HG03066 (cell line): Measurements from ENCODE around the gene ALDH18A1.

Experiments
- ATAC-seq: cut with Tn5 transposase; IDR thresholded peaks from one replicate; pipeline ENCODE4 v1.9.1; 2021; ENCODE audit warnings: low read depth; ENCODE audit not compliant: unreplicated experiment

Gene ALDH18A1

DNA sequence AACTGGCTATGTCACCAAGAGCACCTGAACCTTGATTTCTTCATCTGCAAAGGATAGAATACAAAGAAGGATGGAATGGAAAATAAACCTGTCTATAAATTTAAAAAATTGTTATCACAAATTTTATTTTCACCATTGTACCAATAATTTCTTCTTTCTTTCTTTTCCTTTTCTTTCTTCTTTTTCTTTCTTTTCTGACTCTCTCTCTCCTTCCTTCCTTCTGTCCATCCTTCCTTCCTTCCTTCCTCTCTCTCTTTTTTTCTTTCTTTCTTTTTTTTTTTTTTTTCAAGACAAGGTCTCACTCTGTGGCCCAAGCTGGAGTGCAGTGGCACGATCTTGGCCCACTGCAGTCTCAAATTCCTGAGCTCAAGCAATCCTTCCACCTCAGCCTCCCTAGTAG lies 58.7 kb downstream of the ALDH18A1 start:
- ATAC-seq = no peak

DNA sequence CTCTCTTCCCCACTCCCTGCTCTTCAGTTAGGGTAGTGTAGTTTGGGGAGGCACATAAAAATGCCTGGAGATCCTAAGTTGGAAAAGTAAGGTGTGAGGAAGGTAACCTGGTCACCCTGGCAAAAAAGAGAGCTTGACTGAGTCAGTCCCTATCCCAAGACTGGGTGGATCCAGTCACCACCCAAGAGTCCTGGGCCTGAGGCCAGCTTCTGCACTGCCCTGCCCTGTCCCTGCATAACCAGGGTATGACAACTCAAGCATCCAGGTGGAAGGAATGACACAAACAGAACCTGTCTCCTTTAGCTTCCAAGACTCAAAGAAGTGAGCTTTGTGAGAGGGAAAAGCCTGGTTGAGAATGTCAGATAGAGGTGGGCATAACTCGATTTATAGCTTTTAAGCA lies 68.5 kb downstream of the ALDH18A1 start:
- ATAC-seq = no peak

DNA sequence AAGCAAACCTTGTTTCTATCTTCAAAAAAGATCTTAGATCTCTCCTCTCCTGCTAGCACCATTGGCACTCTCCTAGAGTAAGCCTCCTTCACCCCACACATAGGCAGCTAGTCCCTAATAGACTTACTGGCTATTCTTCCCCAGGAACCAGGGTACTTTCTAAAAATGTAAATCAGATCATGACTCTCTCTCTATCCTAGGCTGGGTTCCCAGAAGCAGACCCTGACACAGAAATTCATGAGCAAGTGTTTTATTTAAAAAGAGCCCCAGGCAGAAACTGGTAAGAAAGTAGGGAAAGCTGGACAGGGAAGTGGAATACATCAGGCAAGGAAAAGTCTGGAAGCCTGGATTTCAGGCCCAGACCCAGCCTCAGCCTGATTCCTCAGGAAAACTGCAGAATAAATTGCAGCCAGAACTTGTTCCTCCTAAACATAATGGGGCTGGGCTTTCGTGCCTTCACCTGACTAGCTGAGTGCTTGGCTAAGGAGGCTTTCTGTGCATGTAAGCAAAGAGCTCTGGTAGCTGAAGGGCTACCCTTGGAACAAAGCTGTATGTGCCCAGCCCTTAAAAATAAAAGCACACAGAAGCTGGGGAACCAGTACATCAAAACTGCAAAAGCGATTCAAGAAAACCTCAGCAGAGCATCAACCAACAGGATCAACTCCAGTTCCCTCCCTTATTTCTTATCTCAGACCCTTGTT lies 76.5 kb downstream of the ALDH18A1 start:
- ATAC-seq = no peak

DNA sequence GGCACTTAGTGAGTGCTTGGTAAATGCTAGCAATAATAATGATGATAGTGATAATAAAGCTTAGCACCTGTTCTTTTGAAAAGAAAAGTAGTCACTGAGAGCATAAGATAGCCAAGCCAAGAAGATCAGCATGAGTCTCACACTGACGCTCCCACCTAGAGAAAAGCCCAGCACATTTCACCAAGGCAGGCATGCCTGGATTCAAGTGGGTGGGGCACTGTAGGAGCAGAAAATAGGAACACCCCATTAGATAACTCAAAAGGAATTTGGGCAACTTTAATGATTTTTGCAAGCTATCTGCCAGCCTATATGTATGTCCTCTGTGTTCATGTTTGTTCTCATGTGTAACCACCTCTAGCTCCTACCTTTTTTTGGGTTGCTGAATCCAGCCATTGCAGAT lies 77.2 kb downstream of the ALDH18A1 start:
- ATAC-seq = no peak

DNA sequence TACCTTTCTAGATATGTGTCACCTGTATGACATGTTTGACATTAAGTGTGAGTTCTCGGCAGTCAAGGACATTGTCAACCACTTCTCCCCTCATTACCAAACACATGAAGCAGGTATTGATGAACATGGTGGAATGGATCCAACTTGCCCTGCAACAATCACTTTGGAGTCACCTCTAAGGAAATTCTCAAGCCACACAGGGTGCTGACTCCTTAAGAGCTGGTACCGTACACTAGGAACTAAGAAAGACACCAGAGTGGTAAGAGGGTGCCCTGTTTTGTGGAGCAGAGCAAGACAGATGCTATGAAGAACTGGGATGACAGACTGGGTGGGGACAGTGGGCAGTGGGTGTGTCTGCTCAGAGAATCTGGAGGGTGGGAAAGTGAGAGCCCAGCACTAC lies 77.9 kb downstream of the ALDH18A1 start:
- no peak for ATAC-seq

DNA sequence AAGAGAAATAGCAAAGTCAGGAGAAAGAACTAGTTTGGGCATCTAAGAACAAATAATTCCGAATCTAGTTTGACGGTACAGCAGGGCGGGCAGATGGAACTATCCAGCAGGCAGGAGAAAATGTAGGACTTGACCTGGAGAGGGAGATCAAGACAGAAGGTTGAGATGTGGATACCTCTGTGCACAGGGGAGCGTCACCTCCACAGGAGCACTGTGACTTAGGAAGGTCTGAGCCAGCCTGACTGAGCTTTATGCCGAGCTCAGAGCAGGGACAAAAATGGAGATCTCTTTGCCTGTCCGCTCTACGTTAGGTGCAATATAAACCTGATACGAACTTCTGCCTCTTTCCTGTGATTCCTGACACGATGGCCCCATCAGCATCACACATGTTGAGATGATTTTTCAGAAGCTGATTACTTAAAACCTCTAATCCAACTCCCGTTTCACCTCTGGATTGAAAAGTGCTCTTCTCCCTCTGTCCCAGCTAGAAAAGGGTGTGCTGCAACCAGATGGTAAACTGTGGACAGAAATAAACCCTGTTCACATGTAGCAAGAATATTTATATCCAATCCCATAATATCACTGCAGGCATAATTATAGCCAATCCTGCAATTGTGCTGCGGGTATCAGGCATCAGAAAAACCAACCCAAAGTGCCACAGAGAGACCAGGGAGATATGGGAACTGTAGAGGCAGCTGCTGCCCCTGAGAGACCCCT lies 81.7 kb downstream of the ALDH18A1 start:
- ATAC-seq = no peak

DNA sequence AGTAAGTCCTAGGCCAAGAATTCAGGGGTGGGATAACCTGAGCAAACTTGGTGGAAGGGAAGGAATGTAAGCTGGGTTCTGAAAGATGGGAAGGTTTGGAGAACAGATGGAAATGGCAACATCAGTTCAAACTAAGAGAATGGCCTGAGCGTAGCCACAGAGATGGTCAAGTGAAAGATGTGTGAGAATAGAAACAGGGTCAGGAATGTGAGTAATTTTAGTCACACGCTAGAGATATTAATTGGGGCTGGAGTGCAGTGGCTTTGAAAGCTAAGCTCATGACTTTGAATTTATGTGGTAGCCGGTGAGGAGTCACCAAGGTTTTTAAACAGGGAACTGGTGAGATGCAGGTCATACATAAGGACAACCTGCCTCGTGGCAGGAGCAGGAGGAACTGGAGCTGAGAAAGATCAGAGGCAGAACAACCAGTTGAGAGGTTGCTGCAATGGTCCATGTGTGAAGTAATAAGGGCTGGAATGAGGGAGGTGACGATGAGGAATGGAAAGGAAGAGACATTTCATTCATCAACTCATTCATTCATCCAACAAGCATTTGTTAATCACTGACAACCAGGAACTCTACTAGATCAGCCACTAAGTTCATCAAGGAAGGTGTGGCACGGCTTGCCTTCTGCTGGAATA lies 82.4 kb downstream of the ALDH18A1 start:
- no peak for ATAC-seq

DNA sequence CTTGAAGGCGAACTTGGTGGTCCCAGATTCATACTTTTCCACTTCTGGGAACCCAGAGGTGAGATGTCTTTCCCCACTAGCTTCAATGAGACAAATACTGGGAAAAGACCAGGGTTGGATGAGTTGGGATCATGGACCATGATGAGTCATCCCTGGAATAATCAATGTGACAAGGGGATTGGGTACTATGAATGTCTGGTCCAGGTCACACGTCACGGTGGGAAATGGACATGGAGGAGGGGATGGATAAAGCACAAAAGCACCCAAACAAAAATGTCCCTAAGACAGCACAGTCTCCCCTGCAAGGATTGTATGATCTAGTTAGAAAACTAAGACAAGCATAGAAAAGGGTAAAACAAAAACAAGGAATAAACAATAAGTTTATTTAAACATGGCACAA lies 83.0 kb downstream of the ALDH18A1 start:
- ATAC-seq = no peak

DNA sequence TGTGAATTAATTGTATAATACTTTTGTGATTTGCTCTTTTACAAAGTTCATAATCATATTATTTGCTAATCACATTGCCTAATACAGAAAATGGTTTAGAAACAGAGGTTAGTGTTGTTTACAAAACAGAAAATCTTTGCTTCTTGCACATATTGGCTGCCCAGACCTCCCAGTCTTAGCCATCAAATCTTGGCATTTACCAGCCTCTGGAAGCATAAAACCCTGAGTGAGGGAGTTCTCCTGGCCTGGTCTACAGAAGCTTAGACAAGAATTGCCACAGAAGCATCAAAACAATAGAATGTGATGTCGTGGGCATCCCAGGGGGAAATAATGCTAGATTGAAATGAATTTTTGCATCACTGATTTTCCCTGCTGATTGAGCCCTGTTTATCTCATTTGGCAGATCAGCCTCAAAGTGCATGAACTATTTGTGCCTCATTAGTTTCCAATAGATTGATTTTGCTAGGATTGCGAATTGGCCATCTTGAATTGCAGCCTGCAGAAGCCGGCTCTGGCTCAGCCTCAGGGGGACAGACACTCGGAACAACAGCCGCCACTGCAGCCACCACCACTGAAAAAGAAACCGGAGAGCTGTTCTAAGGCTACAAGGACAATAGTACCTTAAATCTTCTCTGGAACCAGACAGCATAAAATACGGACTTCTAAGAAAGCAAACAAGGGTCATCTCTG lies 84.2 kb downstream of the ALDH18A1 start:
- ATAC-seq = no peak

DNA sequence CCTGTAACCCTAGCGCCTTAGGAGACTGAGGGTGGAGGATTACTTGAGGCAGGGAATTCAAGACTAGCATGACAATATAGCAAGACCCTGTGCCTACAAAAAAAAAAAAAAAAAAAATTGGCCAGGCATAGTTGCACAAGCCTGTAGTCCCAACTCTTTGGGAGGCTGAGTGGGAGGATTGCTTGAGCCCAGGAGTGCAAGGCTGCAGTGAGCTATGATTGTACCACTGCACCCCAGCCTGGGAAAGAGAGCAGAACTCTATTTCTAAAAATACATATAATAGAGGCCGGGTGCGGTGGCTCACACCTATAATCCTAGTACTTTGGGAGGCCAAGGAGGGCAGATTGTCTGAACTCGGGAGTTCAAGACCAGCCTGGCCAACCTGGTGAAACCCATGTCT lies 85.1 kb downstream of the ALDH18A1 start:
- ATAC-seq = no peak

DNA sequence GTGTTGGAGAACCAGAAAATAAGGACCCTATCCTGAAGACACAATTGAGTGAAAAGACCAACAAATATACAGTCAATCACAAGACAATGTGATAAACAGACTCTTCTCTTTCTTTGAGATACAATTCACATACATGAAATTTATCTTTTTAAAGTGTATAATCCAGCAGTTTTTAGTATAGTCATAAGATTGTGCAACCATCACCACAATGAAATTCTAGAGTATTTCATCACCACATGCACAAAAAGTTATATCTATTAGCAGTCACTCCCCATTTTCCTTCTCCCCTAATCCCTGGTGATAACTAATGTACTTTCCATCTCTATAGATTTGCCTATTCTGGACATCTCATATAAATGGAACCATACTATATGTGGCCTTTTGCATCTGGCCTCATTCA lies 87.1 kb downstream of the ALDH18A1 start:
- no peak for ATAC-seq

DNA sequence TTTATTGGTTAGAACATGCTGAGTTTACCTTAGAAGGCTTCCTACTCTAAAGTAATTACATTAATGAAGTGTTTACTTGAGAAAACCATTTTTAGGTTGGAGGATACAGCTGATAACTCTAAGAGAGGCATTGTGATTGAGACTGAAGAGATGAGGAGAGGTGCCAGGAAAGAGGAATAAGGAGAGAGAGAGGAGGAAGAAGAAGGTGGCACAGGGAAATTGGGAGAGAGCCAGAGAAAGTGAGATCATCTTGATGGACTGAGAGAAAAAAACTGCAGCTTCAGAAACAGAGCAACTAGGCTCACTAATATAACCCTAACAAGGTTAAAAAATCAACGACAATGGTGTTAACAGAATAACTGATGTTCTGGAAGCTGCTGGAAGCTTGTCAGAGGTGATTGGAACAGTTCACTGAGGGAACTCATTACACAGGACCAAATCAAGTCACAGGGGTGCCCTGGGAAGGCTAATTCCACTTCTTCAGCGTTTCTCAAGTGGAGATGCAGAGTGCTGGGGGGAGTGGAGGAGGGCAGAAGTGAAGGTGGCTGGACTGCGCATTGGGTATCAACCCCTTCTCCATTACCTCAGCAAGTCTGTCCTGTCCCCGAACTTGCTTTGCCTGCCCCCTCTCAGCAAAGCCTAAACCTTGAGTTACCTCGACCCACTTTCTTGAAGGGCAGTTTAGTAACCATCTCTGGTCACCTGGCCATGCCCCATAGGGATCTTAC lies 88.4 kb downstream of the ALDH18A1 start:
- no peak for ATAC-seq

DNA sequence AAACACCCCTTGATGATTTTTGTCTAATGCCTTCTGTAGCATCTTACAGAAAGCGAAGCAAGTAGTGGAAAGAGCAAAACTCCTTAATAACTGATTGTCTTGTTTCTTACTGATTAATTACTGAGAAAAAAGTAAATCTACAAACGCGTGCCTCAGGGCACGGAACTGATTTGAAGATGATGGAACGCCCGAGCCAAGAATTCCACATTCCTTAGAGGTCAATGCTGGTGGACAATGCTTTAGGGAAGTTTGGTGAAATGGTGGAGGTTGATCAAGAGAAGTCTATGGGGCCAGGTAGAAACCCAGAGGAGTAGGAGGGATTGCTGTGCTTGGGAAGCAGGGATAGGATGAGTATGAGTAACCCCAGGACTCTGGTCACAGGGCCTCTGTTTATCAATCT lies 90.4 kb downstream of the ALDH18A1 start:
- no peak for ATAC-seq

DNA sequence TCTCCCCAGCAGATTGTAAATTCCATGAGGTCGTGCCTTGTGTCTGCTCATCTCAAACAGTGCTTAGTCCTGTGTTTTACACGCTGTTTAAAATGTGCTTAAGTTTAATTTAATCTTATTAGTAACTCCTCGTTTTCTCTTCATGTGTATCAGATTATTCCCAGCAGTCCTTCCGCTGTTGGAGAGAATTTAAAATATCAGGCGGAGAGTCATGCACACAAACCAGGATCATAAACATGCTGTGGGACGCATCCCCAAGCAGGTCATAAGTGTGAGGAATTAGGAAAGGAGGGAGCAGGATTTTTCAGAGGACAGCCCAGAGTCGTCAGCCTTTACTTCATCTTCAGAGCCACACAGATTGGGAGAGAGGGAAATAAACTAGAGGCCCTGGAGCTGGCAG lies 91.2 kb downstream of the ALDH18A1 start:
- no peak for ATAC-seq

DNA sequence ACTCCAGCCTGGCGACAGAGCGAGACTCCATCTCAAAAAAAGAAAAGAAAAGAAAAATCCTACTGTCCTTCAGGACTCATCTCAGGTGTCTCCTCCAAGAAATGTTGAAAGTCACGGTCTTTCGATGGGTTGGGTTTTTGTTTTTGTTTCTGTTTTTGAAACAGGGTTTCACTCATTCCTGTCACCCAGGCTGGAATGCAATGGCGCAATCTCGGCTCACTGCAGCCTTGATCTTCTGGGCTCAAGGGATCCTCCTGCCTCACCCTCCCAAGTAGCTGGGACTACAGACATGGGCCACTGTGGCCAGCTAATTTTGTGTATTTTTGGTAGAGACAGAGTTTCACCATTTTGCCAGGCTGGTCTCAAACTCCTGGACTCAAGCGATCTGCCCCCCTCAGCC lies 92.2 kb downstream of the ALDH18A1 start:
- no peak for ATAC-seq

DNA sequence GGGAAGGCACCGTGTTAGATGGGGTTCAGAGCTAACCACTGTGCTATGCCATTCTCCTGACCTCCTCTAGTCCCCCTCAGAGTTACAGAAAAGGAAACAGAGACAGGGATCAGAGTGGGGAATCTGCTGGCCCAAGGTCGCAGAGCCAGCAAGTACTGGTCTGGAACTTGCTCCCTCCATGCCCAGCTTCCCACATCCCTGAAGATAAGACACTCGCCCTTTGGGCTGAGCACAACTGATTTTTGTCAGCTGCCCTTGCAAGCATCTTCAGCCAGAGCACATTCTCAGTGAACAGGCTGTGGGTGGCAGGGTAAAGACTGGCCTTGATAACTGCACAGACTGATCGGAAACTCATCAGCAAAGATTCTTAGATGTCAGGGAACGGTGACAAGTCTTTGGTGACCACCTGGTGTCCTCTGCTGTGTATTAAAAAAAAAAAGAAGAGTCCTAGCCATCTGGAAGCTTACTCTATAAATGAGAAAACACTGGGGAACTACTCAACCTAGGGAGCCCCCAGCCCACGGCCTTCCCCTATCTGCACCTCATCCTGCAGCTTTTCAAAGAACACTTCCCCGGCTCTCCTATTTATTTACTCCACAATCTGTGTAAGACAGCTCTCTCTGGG lies 94.1 kb downstream of the ALDH18A1 start:
- no peak for ATAC-seq

DNA sequence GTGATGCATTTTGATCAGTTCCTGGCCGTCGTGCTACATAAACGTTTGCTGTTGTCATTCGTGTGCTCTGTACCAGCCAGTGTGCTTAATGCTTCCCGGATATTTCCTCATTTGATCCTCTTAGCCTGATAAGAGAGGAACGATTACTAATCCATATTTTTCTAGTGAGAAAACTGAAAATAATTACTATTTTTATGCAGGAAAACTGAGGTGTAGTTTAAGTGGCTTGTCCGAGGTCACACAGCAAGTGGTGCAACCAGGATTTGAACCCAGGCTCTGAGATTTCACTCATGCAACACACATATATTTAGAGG lies 94.7 kb downstream of the ALDH18A1 start:
- ATAC-seq = no peak

DNA sequence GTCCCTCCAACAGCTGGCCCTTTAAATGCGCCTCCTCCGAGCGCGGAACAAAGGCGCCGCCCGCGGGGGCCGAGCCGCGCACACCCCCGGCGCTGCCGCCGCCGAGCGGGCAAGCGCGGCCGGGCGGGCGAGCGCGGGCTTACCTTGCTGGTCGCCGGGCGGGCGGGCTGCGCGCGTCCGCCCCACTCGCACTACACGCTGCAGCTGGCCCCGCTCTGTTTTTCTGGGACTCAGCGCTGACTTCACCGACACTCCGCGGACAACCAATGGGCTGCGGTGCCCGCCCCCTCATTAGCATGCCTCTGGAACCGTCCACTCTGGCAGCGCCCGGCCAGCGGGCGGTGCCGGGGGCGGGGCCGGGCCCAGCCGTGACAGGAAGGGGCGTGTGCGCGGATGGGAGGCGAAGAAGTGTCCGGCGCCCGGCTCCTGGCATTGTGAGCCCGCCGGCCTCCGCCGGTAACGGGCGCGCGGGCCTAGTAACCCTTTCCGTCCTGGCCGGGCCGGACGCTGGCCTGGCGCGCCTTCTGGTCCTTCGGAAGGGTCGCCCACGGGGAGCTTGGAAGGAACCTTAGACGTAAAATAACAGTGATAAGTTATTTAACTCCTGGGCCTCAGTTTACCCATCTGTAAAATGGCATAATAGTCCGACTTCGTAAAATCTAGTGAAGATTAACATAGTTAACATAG lies 95.2 kb downstream of the ALDH18A1 start, which contains the start of gene SORBS1:
Gene SORBS1, minus strand, starts transcription at position 195 of the 687 bp plus-strand sequence. CDS start 120,236 bp downstream, outside the sequence.
- peak; percentile 99 for ATAC-seq

DNA sequence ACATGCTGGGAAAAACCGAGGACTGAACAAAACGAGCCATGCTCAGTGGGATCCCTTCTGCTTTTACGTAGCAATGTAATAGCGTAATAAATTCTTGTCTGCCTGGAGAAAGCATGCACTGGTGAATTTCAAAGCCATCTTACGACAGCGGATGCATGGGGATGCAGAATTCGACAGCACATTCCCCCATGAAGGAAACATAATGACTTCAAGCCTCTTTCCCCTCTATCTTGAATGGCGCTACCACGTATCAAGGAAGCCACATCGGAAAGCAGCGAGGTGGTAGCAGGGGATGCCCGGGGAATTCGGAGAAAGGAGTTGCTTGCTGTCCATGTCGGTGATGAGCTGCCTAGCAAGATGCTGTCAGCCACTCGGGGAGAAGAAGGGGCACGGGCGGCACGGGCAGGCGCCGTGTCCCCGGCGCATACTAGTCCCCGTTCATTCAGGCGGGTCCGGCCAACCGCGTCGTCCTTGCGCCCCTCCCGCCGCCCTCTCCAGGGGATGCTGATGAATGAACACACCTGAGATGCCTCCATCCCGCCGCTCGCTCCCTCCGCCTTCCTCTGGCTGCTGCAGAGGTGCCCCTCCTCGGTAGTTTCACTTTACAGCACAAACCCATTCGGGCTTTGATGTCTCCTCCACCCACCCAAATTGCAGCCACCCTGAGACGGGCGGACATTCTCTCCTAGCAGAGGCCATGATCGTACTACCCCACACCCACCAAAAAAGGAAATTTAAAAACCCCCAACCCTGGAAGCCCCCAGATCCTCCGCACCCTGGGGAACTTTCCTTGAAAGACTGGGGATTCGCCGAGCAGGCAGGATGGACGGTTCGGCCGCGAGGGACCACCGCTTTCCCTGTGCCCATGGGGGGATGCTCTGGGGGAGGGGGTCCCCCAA lies 96.0 kb downstream of the ALDH18A1 start:
- no peak for ATAC-seq
